ENCODE measurements around the gene ATE1.
"Not testable (repeated sequence)": the region's sequence is repeated elsewhere in the genome, so short reads cannot be mapped to it uniquely, and the experiment has no call there.

The ATE1 gene

GRCh38 chr10:121929585-121930267 is 1.9 kb upstream of the ATE1 start:
- DNase-seq, result not testable (repeated sequence)

GRCh38 chr10:121928528-121928884 is 675 bp upstream of the ATE1 start:
- no peak for DNase-seq

GRCh38 chr10:121927318-121927840 is 452 bp downstream of the ATE1 start:
- peak in 1 of 2 donors; percentile 65 for DNase-seq

GRCh38 chr10:121926671-121927317 is 1.0 kb downstream of the ATE1 start:
- DNase-seq, result no peak

GRCh38 chr10:121926157-121926556 is 1.7 kb downstream of the ATE1 start:
- DNase-seq, result no peak

- DNase-seq, result no peak
Observed at GRCh38 chr10:121921238-121921931, 6.4 kb downstream of the ATE1 start.

- DNase-seq, result no peak
Observed at GRCh38 chr10:121919666-121920065, 8.2 kb downstream of the ATE1 start.

GRCh38 chr10:121918800-121919199 is 9.0 kb downstream of the ATE1 start:
- not testable (repeated sequence) for DNase-seq

GRCh38 chr10:121914661-121915060 is 13.2 kb downstream of the ATE1 start:
- no peak for DNase-seq

GRCh38 chr10:121911421-121911697 is 16.5 kb downstream of the ATE1 start:
- no peak for DNase-seq

- peak in 1 of 2 donors; percentile 71 for DNase-seq
Observed at GRCh38 chr10:121910673-121911420, 17.0 kb downstream of the ATE1 start.

- no peak for DNase-seq
Observed at GRCh38 chr10:121904888-121905287, 22.9 kb downstream of the ATE1 start.

GRCh38 chr10:121900443-121901174 is 27.2 kb downstream of the ATE1 start:
- DNase-seq, result peak in 1 of 2 donors; percentile 67

GRCh38 chr10:121899727-121900126 is 28.1 kb downstream of the ATE1 start:
- no peak for DNase-seq

GRCh38 chr10:121891103-121891502 is 36.7 kb downstream of the ATE1 start:
- DNase-seq, result no peak

- DNase-seq, result no peak
Observed at GRCh38 chr10:121889212-121889611, 38.6 kb downstream of the ATE1 start.

- peak; percentile 33 to 58 for DNase-seq
Observed at GRCh38 chr10:121886997-121887622, 40.7 kb downstream of the ATE1 start.

- no peak for DNase-seq
Observed at GRCh38 chr10:121886181-121886580, 41.6 kb downstream of the ATE1 start.

- DNase-seq, result no peak
Observed at GRCh38 chr10:121880895-121881294, 46.9 kb downstream of the ATE1 start.

- no peak for DNase-seq
Observed at GRCh38 chr10:121879476-121879875, 48.4 kb downstream of the ATE1 start.

GRCh38 chr10:121873236-121873635 is 54.6 kb downstream of the ATE1 start:
- DNase-seq, result no peak

- no peak for DNase-seq
Observed at GRCh38 chr10:121870413-121870812, 57.4 kb downstream of the ATE1 start.

Data from hippocampal formation (tissue), 2 donors.